Measurements from ENCODE around the gene ANGPTL8. TPM values are rescaled to one million over a fixed set of nuclear protein-coding genes. Genes with fewer than 3 reads are reported as not detected.

The ANGPTL8 gene
- total RNA-seq, 1 donor from 2014 or later, result not detected

- Histone ChIP-seq H3K4me3 (no peak overlapping the region), H3K27me3 (no peaks in the 10 kb centered on the region), H3K36me3 (no peaks in the 10 kb centered on the region), H3K27ac (peak overlapping the region in 1 of 2 donors; percentile 33), H3K9me3 (no peaks in the 10 kb centered on the region), H3K4me1 (no peaks in the 10 kb centered on the region)
- no peak for TF ChIP-seq CTCF (IDR thresholded peaks at IDR 0.05)
- DNase-seq (ENCODE audit: low spot score in 2 of 2), result peak in 1 of 2 donors; percentile 70
- intact Hi-C loops (cut with DNase I), result no loop called here
Measured at GRCh38 chr19:11268783-11269267, 29.4 kb downstream of the ANGPTL8 start.

GRCh38 chr19:11269408-11269807 is 30.0 kb downstream of the ANGPTL8 start:
- Histone ChIP-seq H3K27me3 (no peaks in the 10 kb centered on the region), H3K4me3 (no peak overlapping the region), H3K4me1 (no peaks in the 10 kb centered on the region), H3K36me3 (no peaks in the 10 kb centered on the region), H3K27ac (peak overlapping the region in 1 of 2 donors; percentile 33), H3K9me3 (no peaks in the 10 kb centered on the region)
- no peak for DNase-seq (ENCODE audit: low spot score in 2 of 2)
- intact Hi-C loops (cut with DNase I), result no loop called here
- TF ChIP-seq CTCF (IDR thresholded peaks at IDR 0.05), result no peak

GRCh38 chr19:11273296-11273695 is 33.9 kb downstream of the ANGPTL8 start:
- Histone ChIP-seq H3K36me3 (no peaks in the 10 kb centered on the region), H3K4me3 (no peak overlapping the region), H3K4me1 (no peaks in the 10 kb centered on the region), H3K27me3 (no peaks in the 10 kb centered on the region), H3K27ac (no peak overlapping the region), H3K9me3 (no peaks in the 10 kb centered on the region)
- no peak for TF ChIP-seq CTCF (IDR thresholded peaks at IDR 0.05)
- intact Hi-C loops (cut with DNase I), result no loop called here
- no peak for DNase-seq (ENCODE audit: low spot score in 2 of 2)

GRCh38 chr19:11273989-11274388 is 34.6 kb downstream of the ANGPTL8 start:
- Histone ChIP-seq H3K27ac (no peak overlapping the region), H3K27me3 (no peaks in the 10 kb centered on the region), H3K36me3 (no peaks in the 10 kb centered on the region), H3K4me1 (no peaks in the 10 kb centered on the region), H3K9me3 (no peaks in the 10 kb centered on the region), H3K4me3 (no peak overlapping the region)
- DNase-seq (ENCODE audit: low spot score in 2 of 2), result no peak
- TF ChIP-seq CTCF (IDR thresholded peaks at IDR 0.05), result no peak
- intact Hi-C loops (cut with DNase I), result no loop called here

GRCh38 chr19:11274533-11275086 is 35.2 kb downstream of the ANGPTL8 start:
- no peaks in the 10 kb centered on the region for H3K4me1 ChIP-seq
- H3K9me3 ChIP-seq, result no peaks in the 10 kb centered on the region
- intact Hi-C loops (cut with DNase I), result no loop called here
- TF ChIP-seq CTCF (IDR thresholded peaks at IDR 0.05), result no peak
- H3K27me3 ChIP-seq, result no peaks in the 10 kb centered on the region
- H3K4me3 ChIP-seq, result no peak overlapping the region
- H3K36me3 ChIP-seq, result no peaks in the 10 kb centered on the region
- DNase-seq (ENCODE audit: low spot score in 2 of 2), result no peak
- H3K27ac ChIP-seq, result no peak overlapping the region

- Histone ChIP-seq H3K36me3 (no peaks in the 10 kb centered on the region), H3K9me3 (no peaks in the 10 kb centered on the region), H3K27ac (no peak overlapping the region), H3K4me1 (no peaks in the 10 kb centered on the region), H3K27me3 (no peaks in the 10 kb centered on the region), H3K4me3 (no peak overlapping the region)
- intact Hi-C loops (cut with DNase I), result no loop called here
- no peak for TF ChIP-seq CTCF (IDR thresholded peaks at IDR 0.05)
- no peak for DNase-seq (ENCODE audit: low spot score in 2 of 2)
Measured at GRCh38 chr19:11278670-11279069, 39.3 kb downstream of the ANGPTL8 start.

Measured in ascending aorta (tissue), 2 donors.